ENCODE measurements around the gene EIF2B1.
"Not testable (repeated sequence)": the region's sequence is repeated elsewhere in the genome, so short reads cannot be mapped to it uniquely, and the experiment has no call there.

EIF2B1 gene

DNA sequence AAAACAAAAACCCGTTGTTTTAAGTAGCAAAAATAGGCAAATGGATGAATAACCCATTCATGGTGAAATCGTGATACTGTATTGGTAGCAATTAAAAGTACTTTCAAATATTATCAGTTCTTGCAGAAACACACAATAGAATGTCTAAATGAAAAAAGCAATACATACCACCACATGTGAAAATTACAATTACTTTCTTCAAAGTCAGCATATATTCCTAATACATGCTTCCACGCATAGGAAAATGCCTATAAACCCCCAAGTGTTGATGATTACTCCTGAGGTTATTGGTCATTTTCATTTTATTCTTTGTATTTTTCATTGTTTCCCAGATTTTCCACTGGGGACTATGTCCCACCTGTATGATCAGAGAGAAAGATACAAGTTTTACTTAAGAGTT is 16.3 kb downstream of the EIF2B1 start:
- H3K27me3 ChIP-seq (ENCODE audit: control insufficient read depth in 1 of 2, insufficient read depth in 2 of 2, low read length in 2 of 2) = no peaks in the 10 kb centered on the region
- H3K9me3 ChIP-seq (ENCODE audit: low read length) = no peaks in the 10 kb centered on the region
- no peak overlapping the region for H3K4me3 ChIP-seq (ENCODE audit: low read depth in 1 of 2, low read length in 2 of 2)
- no peak overlapping the region for H3K27ac ChIP-seq (ENCODE audit: low read depth, low read length)
- no peak overlapping the region for H3K9ac ChIP-seq (ENCODE audit: low read length)
- H3K4me1 ChIP-seq (ENCODE audit: insufficient read depth, low read length) = no peaks in the 10 kb centered on the region
- H3K36me3 ChIP-seq (ENCODE audit: insufficient read depth, low read length) = peaks cover 75% of the 10 kb centered on the region

DNA sequence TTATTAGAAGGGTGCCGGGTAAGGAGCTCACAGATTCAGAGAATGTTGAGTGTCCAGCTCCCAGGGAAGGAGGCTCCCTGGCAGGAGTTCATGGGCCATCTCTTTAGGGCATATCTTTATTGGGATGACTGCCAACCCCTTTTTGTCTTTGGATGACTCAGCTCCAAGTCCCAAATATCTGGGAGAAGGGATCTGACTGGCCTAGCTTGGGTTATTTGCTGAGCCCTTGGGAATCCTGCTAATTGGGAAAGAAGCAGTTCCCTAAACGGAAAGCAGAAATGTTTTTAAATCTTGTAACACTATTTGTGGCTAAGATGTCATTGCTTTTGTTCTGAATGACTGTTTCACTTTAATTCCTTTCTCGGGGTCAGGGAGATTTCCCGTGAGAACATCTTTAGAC is 19.0 kb downstream of the EIF2B1 start:
- Histone ChIP-seq H3K4me3 (ENCODE audit: low read depth in 1 of 2, low read length in 2 of 2) (no peak overlapping the region), H3K9ac (ENCODE audit: low read length) (no peak overlapping the region), H3K36me3 (ENCODE audit: insufficient read depth, low read length) (peaks cover 77% of the 10 kb centered on the region), H3K27me3 (ENCODE audit: control insufficient read depth in 1 of 2, insufficient read depth in 2 of 2, low read length in 2 of 2) (no peaks in the 10 kb centered on the region), H3K4me1 (ENCODE audit: insufficient read depth, low read length) (no peaks in the 10 kb centered on the region), H3K27ac (ENCODE audit: low read depth, low read length) (no peak overlapping the region), H3K9me3 (ENCODE audit: low read length) (no peaks in the 10 kb centered on the region)

- no peak overlapping the region for H3K4me3 ChIP-seq (ENCODE audit: low read depth in 1 of 2, low read length in 2 of 2)
- H3K27ac ChIP-seq (ENCODE audit: low read depth, low read length) = no peak overlapping the region
- H3K4me1 ChIP-seq (ENCODE audit: insufficient read depth, low read length) = no peaks in the 10 kb centered on the region
- H3K9me3 ChIP-seq (ENCODE audit: low read length) = no peaks in the 10 kb centered on the region
- H3K27me3 ChIP-seq (ENCODE audit: control insufficient read depth in 1 of 2, insufficient read depth in 2 of 2, low read length in 2 of 2) = no peaks in the 10 kb centered on the region
- peaks cover 72% of the 10 kb centered on the region for H3K36me3 ChIP-seq (ENCODE audit: insufficient read depth, low read length)
- no peak overlapping the region for H3K9ac ChIP-seq (ENCODE audit: low read length)
Observed at GRCh38 chr12:123614110-123614509, 19.4 kb downstream of the EIF2B1 start.

DNA sequence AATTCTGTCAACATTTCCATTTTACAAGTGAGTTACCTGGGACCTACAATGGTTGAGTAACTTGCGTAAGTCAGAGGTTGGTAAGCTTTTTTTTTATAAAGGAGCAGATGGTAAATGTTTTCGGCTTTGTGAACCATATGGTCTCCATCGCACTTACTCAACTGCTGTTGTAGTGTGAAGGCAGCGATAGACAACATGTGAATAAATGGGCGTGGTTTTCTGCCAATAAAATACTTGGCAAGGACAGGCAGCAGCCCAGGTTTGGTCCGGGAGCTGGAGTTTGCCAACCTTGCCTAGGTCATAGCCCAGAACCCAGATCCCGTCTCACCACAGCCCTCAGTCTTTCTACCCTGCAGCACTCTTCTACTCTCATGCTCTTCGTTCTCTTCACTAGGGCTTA is 25.3 kb downstream of the EIF2B1 start:
- no peaks in the 10 kb centered on the region for H3K9me3 ChIP-seq (ENCODE audit: low read length)
- no peaks in the 10 kb centered on the region for H3K4me1 ChIP-seq (ENCODE audit: insufficient read depth, low read length)
- no peak overlapping the region for H3K9ac ChIP-seq (ENCODE audit: low read length)
- H3K4me3 ChIP-seq (ENCODE audit: low read depth in 1 of 2, low read length in 2 of 2) = no peak overlapping the region
- no peak overlapping the region for H3K27ac ChIP-seq (ENCODE audit: low read depth, low read length)
- H3K36me3 ChIP-seq (ENCODE audit: insufficient read depth, low read length) = peaks cover 60% of the 10 kb centered on the region
- H3K27me3 ChIP-seq (ENCODE audit: control insufficient read depth in 1 of 2, insufficient read depth in 2 of 2, low read length in 2 of 2) = no peaks in the 10 kb centered on the region

GRCh38 chr12:123607756-123608155 is 25.7 kb downstream of the EIF2B1 start:
- H3K9ac ChIP-seq (ENCODE audit: low read length) = no peak overlapping the region

GRCh38 chr12:123603495-123603894 is 30.0 kb downstream of the EIF2B1 start:
- H3K27ac ChIP-seq (ENCODE audit: low read depth, low read length); H3K27me3 ChIP-seq (ENCODE audit: control insufficient read depth in 1 of 2, insufficient read depth in 2 of 2, low read length in 2 of 2); H3K9ac ChIP-seq (ENCODE audit: low read length); H3K4me3 ChIP-seq (ENCODE audit: low read depth in 1 of 2, low read length in 2 of 2); H3K9me3 ChIP-seq (ENCODE audit: low read length): not testable (repeated sequence)
- peaks cover 10% of the 10 kb centered on the region for H3K4me1 ChIP-seq (ENCODE audit: insufficient read depth, low read length)
- H3K36me3 ChIP-seq (ENCODE audit: insufficient read depth, low read length) = peaks cover 31% of the 10 kb centered on the region

More at GRCh38 chr12:123607756-123608155, 25.7 kb downstream of the EIF2B1 start:
- Histone ChIP-seq H3K27me3 (ENCODE audit: control insufficient read depth in 1 of 2, insufficient read depth in 2 of 2, low read length in 2 of 2) (no peaks in the 10 kb centered on the region), H3K27ac (ENCODE audit: low read depth, low read length) (no peak overlapping the region), H3K36me3 (ENCODE audit: insufficient read depth, low read length) (peaks cover 55% of the 10 kb centered on the region), H3K4me3 (ENCODE audit: low read depth in 1 of 2, low read length in 2 of 2) (no peak overlapping the region), H3K4me1 (ENCODE audit: insufficient read depth, low read length) (peaks cover 4% of the 10 kb centered on the region), H3K9me3 (ENCODE audit: low read length) (no peaks in the 10 kb centered on the region)

DNA sequence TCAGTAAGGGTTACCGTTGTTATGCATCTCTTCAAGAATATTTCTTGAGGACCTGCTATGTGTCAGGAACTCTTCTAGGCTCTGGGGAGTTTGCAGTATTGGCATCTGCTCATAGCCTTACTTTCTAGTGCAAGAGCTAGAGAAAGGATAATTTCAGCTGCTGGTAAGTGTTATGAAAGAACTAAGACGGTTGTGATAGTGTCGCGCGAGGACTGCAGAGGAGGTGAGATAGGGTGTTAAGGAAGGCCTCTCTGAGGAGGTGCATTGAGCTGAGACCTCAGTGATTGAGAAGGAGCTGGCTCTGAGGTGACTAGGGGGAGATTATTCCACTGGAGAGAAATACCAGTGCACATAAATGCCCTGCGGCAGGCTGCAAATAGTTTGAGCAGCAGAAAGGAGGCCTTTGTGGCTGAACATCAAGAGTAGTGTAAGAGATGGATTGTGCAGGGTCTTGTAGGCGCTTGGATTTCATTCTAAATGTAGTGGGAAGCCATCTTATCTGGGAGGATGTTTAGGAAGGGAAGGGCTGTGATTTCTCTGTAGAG is 30.8 kb downstream of the EIF2B1 start:
- Histone ChIP-seq H3K9me3 (ENCODE audit: low read length) (no peaks in the 10 kb centered on the region), H3K27ac (ENCODE audit: low read depth, low read length) (no peak overlapping the region), H3K9ac (ENCODE audit: low read length) (peak overlapping the region; percentile 62), H3K36me3 (ENCODE audit: insufficient read depth, low read length) (peaks cover 27% of the 10 kb centered on the region), H3K4me3 (ENCODE audit: low read depth in 1 of 2, low read length in 2 of 2) (peak overlapping the region; percentile 72 to 98), H3K4me1 (ENCODE audit: insufficient read depth, low read length) (peaks cover 10% of the 10 kb centered on the region), H3K27me3 (ENCODE audit: control insufficient read depth in 1 of 2, insufficient read depth in 2 of 2, low read length in 2 of 2) (no peaks in the 10 kb centered on the region)

DNA sequence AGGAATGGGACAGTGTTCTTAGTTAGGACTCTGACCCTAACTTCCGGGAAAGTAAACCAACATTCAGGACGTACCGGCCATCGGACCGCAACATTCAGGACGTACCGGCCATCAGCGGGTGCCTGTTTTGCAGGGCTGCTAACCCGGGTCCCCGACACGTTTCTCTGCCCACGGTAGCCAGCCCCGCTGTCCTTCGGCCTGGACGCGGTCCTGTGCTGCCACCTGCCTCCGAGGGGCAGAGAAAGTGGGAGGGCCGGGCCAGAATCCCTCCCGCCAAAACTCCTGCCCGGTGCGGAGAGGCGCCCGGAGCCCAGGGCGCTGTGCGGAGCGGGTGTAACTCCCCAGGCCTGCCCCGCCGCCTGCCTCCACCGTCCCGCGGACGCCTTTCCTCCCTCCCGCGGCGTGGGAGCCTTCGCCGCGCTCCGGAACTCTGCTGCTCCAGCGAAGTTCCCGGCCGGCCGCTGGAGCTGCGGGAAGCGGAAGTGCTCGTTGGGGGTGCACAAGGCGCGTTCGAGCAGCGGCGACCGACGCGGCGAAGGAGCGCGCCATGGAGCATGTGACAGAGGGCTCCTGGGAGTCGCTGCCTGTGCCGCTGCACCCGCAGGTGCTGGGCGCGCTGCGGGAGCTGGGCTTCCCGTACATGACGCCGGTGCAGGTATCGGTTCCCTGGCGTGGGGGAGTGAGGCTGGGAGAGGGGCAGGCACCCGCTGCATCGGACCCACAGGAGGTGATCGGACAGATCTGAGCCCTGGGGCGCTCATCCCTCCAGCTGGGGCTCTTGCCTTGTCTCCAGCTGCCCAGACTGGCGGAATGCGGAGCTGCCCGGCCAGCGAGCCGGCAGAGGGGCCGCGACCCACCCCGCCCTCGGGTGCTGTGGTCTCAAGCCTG is 31.6 kb downstream of the EIF2B1 start, which contains the start of gene DDX55:
DDX55 (plus strand) TSS at position 498 of the 888 bp plus-strand sequence; CDS start at position 548, 50 bp downstream.
- Histone ChIP-seq H3K27me3 (ENCODE audit: control insufficient read depth in 1 of 2, insufficient read depth in 2 of 2, low read length in 2 of 2) (no peaks in the 10 kb centered on the region), H3K9ac (ENCODE audit: low read length) (peak within 1 kb of the TSS; percentile 62), H3K9me3 (ENCODE audit: low read length) (no peaks in the 10 kb centered on the region), H3K27ac (ENCODE audit: low read depth, low read length) (peak within 1 kb of the TSS; percentile 86), H3K36me3 (ENCODE audit: insufficient read depth, low read length) (peaks cover 28% of the 10 kb centered on the region), H3K4me3 (ENCODE audit: low read depth in 1 of 2, low read length in 2 of 2) (peak within 1 kb of the TSS; percentile 72 to 98), H3K4me1 (ENCODE audit: insufficient read depth, low read length) (peaks cover 10% of the 10 kb centered on the region)

DNA sequence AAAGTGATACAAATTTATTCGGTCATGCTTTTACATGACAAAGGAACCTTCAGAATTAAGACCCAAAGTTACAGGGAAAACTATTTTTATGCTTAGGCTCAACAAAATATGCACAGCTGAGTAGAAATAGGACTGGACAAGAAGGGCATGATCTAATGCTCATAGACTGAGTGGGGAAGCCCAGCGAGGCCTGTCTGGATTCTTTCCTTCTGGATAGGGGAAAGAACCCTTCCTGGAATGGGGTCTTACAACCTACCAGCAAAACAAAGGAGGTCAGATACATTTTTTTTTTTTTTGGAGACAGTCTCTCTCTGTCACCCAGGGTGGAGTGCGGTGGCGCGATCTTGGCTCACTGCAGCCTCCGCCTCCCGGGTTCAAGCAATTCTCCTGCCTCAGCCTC is 33.8 kb downstream of the EIF2B1 start:
- no peak overlapping the region for H3K9ac ChIP-seq (ENCODE audit: low read length)
- peaks cover 31% of the 10 kb centered on the region for H3K36me3 ChIP-seq (ENCODE audit: insufficient read depth, low read length)
- no peak overlapping the region for H3K27ac ChIP-seq (ENCODE audit: low read depth, low read length)
- no peaks in the 10 kb centered on the region for H3K27me3 ChIP-seq (ENCODE audit: control insufficient read depth in 1 of 2, insufficient read depth in 2 of 2, low read length in 2 of 2)
- H3K9me3 ChIP-seq (ENCODE audit: low read length) = no peaks in the 10 kb centered on the region
- H3K4me3 ChIP-seq (ENCODE audit: low read depth in 1 of 2, low read length in 2 of 2) = no peak overlapping the region
- peaks cover 10% of the 10 kb centered on the region for H3K4me1 ChIP-seq (ENCODE audit: insufficient read depth, low read length)

DNA sequence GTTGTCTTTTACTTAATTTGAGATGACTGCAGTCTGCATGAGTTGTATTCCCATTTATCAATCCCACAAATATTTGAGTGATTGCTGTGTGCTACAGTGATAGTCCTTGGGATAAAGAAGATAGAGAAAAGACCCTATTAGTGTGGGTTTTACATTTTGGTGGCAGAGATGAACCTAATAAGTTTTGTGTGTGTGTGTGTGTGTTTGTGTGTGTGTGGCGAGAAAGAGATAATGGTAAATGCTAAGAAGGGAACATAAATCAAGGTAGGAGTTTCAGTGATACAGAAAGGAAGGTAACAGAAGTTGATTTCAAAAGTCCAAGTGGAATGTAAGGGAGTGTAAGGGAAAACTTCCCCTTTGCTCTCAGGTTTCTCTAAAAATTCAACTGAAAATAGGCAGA is 34.2 kb downstream of the EIF2B1 start:
- H3K36me3 ChIP-seq (ENCODE audit: insufficient read depth, low read length) = peaks cover 31% of the 10 kb centered on the region
- no peaks in the 10 kb centered on the region for H3K27me3 ChIP-seq (ENCODE audit: control insufficient read depth in 1 of 2, insufficient read depth in 2 of 2, low read length in 2 of 2)
- no peak overlapping the region for H3K4me3 ChIP-seq (ENCODE audit: low read depth in 1 of 2, low read length in 2 of 2)

DNA sequence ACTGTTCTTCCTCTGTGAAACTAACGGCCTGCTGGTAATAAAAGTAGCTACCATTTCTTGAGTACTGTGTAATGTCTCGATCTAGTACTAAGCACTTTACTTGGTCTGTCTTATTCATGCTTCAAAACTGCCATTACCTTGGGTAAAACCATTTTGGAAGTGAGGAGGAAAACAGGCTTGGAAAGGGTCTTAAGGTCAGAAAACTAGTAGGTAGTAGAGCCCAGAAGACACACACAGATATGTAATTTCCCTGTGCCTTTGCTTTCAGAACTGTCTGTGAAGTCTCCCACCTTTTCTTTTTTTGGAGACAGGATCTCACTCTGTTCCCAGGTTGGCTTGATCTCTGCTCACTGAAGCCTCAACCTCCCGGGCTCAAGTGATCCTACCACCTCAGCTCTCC is 35.0 kb downstream of the EIF2B1 start:
- Histone ChIP-seq H3K27ac (ENCODE audit: low read depth, low read length) (no peak overlapping the region), H3K4me3 (ENCODE audit: low read depth in 1 of 2, low read length in 2 of 2) (no peak overlapping the region), H3K27me3 (ENCODE audit: control insufficient read depth in 1 of 2, insufficient read depth in 2 of 2, low read length in 2 of 2) (no peaks in the 10 kb centered on the region), H3K36me3 (ENCODE audit: insufficient read depth, low read length) (peaks cover 31% of the 10 kb centered on the region), H3K9me3 (ENCODE audit: low read length) (no peaks in the 10 kb centered on the region), H3K4me1 (ENCODE audit: insufficient read depth, low read length) (peaks cover 10% of the 10 kb centered on the region), H3K9ac (ENCODE audit: low read length) (no peak overlapping the region)

More for the DNA sequence above, 34.2 kb downstream of the EIF2B1 start:
- Histone ChIP-seq H3K9ac (ENCODE audit: low read length) (no peak overlapping the region), H3K4me1 (ENCODE audit: insufficient read depth, low read length) (peaks cover 10% of the 10 kb centered on the region), H3K9me3 (ENCODE audit: low read length) (no peaks in the 10 kb centered on the region), H3K27ac (ENCODE audit: low read depth, low read length) (no peak overlapping the region)
